SK-N-SH (cell line): ENCODE results near the gene FOXD4. TPM values are rescaled to one million over a fixed set of nuclear protein-coding genes. Genes with fewer than 3 reads are reported as not detected.
"Not testable (repeated sequence)": the region's sequence is repeated elsewhere in the genome, so short reads cannot be mapped to it uniquely, and the experiment has no call there.

ENCODE experiments used
- CTCF ChIA-PET: fragments of 300-600, 350-600 bp; formaldehyde crosslinking; extraction: SDS; loops from one replicate; lab custom pipeline; 2021; lab: Yijun Ruan, JAX
- POLR2A ChIA-PET: fragments of 350-600 bp; sonication (Branson Sonifier 250); formaldehyde crosslinking; extraction: SDS; loops from one replicate; lab custom pipeline; 2020; ENCODE audit warnings: antibody characterized with exemption, inconsistent platforms; lab: Yijun Ruan, JAX
- DNase-seq: peaks from one replicate; pipeline ENCODE4 v3.0.0; 2012
- H2AFZ ChIP-seq: fragments of 200-600 bp; sonication (generic); 2 replicates; pipeline ENCODE4 v1.8.1; 2016; ENCODE audit warnings: antibody characterized with exemption, mild to moderate bottlenecking, low read depth
- H3F3A ChIP-seq: fragments of 200-600 bp; sonication (generic); replicated peaks from 2 replicates; pipeline ENCODE3; 2016; ENCODE audit warnings: antibody characterized with exemption, mild to moderate bottlenecking; ENCODE audit not compliant: insufficient read depth
- H3K27ac ChIP-seq, 2 experiments: fragments of 200-500 bp in 1 of 2; fragments of 200-600 bp in 1 of 2; sonication (Bioruptor generic) in 1 of 2; sonication (generic), shearing (Covaris generic) in 1 of 2; 2 replicates each; pipeline versions ENCODE4 v1.5.1 to v1.6.1; 2014 to 2016; ENCODE audit warnings: low read depth in 2 of 2, inconsistent platforms in 1 of 2, low read length in 1 of 2, mild to moderate bottlenecking in 1 of 2, mixed read lengths in 1 of 2
- H3K27me3 ChIP-seq: fragments of 200-600 bp; sonication (generic), shearing (Covaris generic); 2 replicates; pipeline ENCODE4 v1.6.1; 2016; ENCODE audit warnings: mixed run types; ENCODE audit not compliant: insufficient read depth
- H3K36me3 ChIP-seq, 2 experiments: fragments of 200-500 bp in 1 of 2; fragments of 200-600 bp in 1 of 2; sonication (Bioruptor generic) in 1 of 2; sonication (generic) in 1 of 2; replicated peaks in 1 of 2; 2 replicates each; pipeline versions ENCODE3 to v1.5.1; 2014 to 2016; ENCODE audit warnings: low read length in 1 of 2, mild to moderate bottlenecking in 1 of 2; ENCODE audit not compliant: insufficient read depth in 2 of 2, control insufficient read depth in 1 of 2
- H3K4me1 ChIP-seq, 2 experiments: fragments of 200-500 bp in 1 of 2; fragments of 200-600 bp in 1 of 2; sonication (Bioruptor generic) in 1 of 2; sonication (generic), shearing (Covaris generic) in 1 of 2; 2 replicates each; pipeline versions ENCODE4 v1.5.1 to v1.6.1; 2014 to 2016; ENCODE audit warnings: low read depth in 1 of 2, low read length in 1 of 2, mixed run types in 1 of 2; ENCODE audit not compliant: insufficient read depth in 2 of 2, control insufficient read depth in 1 of 2
- H3K4me2 ChIP-seq: fragments of 200-600 bp; sonication (generic), shearing (Covaris generic); 2 replicates; pipeline ENCODE4 v1.6.1; 2017; ENCODE audit warnings: mixed run types
- H3K4me3 ChIP-seq, 2 experiments: fragments of 200-500 bp in 1 of 2; fragments of 200-600 bp in 1 of 2; sonication (Bioruptor generic) in 1 of 2; sonication (generic), shearing (Covaris generic) in 1 of 2; 2 replicates each; pipeline versions ENCODE4 v1.5.1 to v1.8.1; 2014 to 2016; ENCODE audit warnings: low read depth in 2 of 2, inconsistent platforms in 1 of 2, low read length in 1 of 2, mild to moderate bottlenecking in 1 of 2, mixed read lengths in 1 of 2, moderate library complexity in 1 of 2
- H3K79me2 ChIP-seq: fragments of 200-600 bp; sonication (generic); 2 replicates; pipeline ENCODE4 v1.8.1; 2017; ENCODE audit warnings: mild to moderate bottlenecking; ENCODE audit not compliant: insufficient read depth
- H3K9ac ChIP-seq: fragments of 200-600 bp; sonication (generic); 2 replicates; pipeline ENCODE4 v1.6.1; 2017; ENCODE audit warnings: mixed run types
- H3K9me2 ChIP-seq: fragments of 200-600 bp; sonication (generic); 2 replicates; pipeline ENCODE4 v1.6.1; 2017; ENCODE audit warnings: mixed run types
- H3K9me3 ChIP-seq: fragments of 200-600 bp; sonication (generic); 2 replicates; pipeline ENCODE4 v1.6.1; 2017; ENCODE audit warnings: mixed run types, mild to moderate bottlenecking, moderate library complexity
- H4K20me1 ChIP-seq: fragments of 200-600 bp; sonication (generic); 2 replicates; pipeline ENCODE4 v1.6.1; 2017; ENCODE audit warnings: mild to moderate bottlenecking, mixed run types; ENCODE audit not compliant: insufficient read depth
- WGBS: methylation state at CpG from one replicate; pipeline ENCODE4 v1.1.6; 2017; ENCODE audit warnings: low lambda C conversion rate; 5-methylcytosine and 5-hydroxymethylcytosine counted together
- polyA plus RNA-seq, 3 experiments: library from polyadenylated mRNA; depleted of rRNA; stranded (reverse); fragments of >200 nt; gene quantifications; 2 replicates each; pipeline ENCODE4 v1.2.3, GENCODE V29; 2012

FOXD4 gene
- polyA plus RNA-seq, 1 of the 3 experiments (the other 2 are of a cell fraction): 0.38 TPM

- H3K79me2 ChIP-seq, H3K4me3 ChIP-seq, POLR2A ChIA-PET, H3K4me1 ChIP-seq, H3K4me2 ChIP-seq, H3K27ac ChIP-seq, H3K9me3 ChIP-seq, H3F3A ChIP-seq, H4K20me1 ChIP-seq, H3K27me3 ChIP-seq, H3K9ac ChIP-seq, CTCF ChIA-PET, DNase-seq, H3K9me2 ChIP-seq, H3K36me3 ChIP-seq, H2AFZ ChIP-seq: not testable (repeated sequence)
- WGBS: 13% methylated on average over 3 of the region's 3 CpGs
Measured at GRCh38 chr9:78333-78732, 39.9 kb downstream of the FOXD4 start.

- DNase-seq, H3K9ac ChIP-seq, H2AFZ ChIP-seq, CTCF ChIA-PET, H4K20me1 ChIP-seq, H3K27ac ChIP-seq, H3K27me3 ChIP-seq, H3K79me2 ChIP-seq, H3K4me1 ChIP-seq, H3F3A ChIP-seq, H3K9me2 ChIP-seq, H3K4me2 ChIP-seq, POLR2A ChIA-PET, H3K9me3 ChIP-seq, H3K4me3 ChIP-seq, H3K36me3 ChIP-seq: not testable (repeated sequence)
- WGBS: 6% methylated on average over 3 of the region's 3 CpGs
Measured at GRCh38 chr9:76389-76788, 41.8 kb downstream of the FOXD4 start.

GRCh38 chr9:73900-74525, 44.2 kb downstream of the FOXD4 start:
- H3K9me3 ChIP-seq, H3F3A ChIP-seq, H4K20me1 ChIP-seq, H3K79me2 ChIP-seq, DNase-seq, H3K27ac ChIP-seq, H3K27me3 ChIP-seq, H3K4me2 ChIP-seq, CTCF ChIA-PET, H3K9ac ChIP-seq, H3K4me1 ChIP-seq, H3K36me3 ChIP-seq, H2AFZ ChIP-seq, H3K4me3 ChIP-seq, H3K9me2 ChIP-seq, POLR2A ChIA-PET: not testable (repeated sequence)
- 5% methylated on average over 9 of the region's 18 CpGs for WGBS

DNA sequence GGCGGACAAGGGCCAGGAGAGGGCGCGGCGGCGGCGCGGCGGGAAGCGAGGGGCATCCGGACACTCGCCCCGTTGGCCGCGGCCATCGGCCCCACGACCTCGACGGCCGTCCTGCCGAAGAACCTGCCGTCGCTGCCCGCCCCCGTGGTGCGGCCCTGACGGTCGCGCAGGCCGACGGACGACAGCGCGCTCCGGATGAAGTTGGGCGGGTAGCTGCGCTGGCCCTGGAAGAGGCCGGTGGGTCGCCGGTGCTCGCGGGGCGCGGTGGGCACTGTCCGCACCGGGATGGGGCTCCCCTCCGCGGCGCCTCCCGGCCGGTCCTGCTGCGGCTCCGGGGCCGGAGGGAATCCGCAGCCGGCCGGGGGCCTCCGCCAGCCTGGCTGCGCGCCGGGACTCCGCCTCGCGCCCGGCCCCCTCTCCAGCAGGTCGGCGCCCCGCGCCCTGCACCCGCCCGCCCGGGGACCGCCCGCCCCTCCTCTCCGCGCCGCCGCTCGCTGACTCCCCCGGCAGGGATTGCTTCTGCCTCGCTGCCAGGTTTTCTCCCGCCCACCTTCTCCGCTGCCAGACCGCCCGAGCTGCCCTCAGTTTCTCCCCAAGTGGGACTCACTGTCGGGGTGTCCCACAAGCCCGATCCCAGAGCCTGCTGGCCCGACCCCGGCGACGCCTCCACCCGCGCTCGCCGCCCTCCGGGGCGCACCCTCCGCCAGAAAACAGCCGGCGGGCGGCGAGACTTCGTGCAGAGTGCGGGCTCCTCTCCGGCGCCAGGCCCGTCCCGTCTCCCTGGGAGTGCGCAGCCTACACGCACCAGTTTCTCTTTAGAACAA, 44.9 kb downstream of the FOXD4 start:
- H3K4me2 ChIP-seq, H4K20me1 ChIP-seq, CTCF ChIA-PET, H3K4me1 ChIP-seq, H3K4me3 ChIP-seq, H3K79me2 ChIP-seq, H3K9ac ChIP-seq, H3K36me3 ChIP-seq, H3K9me3 ChIP-seq, POLR2A ChIA-PET, H3K27me3 ChIP-seq, H3K27ac ChIP-seq, H2AFZ ChIP-seq, H3K9me2 ChIP-seq, H3F3A ChIP-seq: not testable (repeated sequence)
- peak; percentile 33 for DNase-seq
- WGBS: no CpG with 5 or more reads among the region's 109 CpGs

Other genes starting within 250 kb of the FOXD4 start
- gene WASHC1, start 89.0 kb downstream of the FOXD4 start, polyA plus RNA-seq (2012; rRNA removed): 12.9 and 14.2 TPM in 2 replicates
- gene ZNG1A, start 60.6 kb upstream of the FOXD4 start, polyA plus RNA-seq (2012; rRNA removed): 14.3 and 18.5 TPM in 2 replicates
- not detected in 2 replicates for gene DOCK8, start 96.4 kb upstream of the FOXD4 start, polyA plus RNA-seq (2012; rRNA removed)